Activated T-cell treated with anti-CD3 and anti-CD28 coated beads for 4 hours (primary cell): ENCODE results near the gene KLHL6.
"Not testable (repeated sequence)": the region's sequence is repeated elsewhere in the genome, so short reads cannot be mapped to it uniquely, and the experiment has no call there.

Experiments used
- DNase-seq: peaks from one replicate; pipeline ENCODE4 v3.0.0-alpha.2; 2020

KLHL6 gene

GRCh38 chr3:183555541-183556081, at the start of gene KLHL6:
Gene KLHL6, minus strand, starts transcription at chr3:183555706. Its CDS starts 53 bp downstream, at chr3:183555653.
- peak; percentile 46 for DNase-seq

DNA sequence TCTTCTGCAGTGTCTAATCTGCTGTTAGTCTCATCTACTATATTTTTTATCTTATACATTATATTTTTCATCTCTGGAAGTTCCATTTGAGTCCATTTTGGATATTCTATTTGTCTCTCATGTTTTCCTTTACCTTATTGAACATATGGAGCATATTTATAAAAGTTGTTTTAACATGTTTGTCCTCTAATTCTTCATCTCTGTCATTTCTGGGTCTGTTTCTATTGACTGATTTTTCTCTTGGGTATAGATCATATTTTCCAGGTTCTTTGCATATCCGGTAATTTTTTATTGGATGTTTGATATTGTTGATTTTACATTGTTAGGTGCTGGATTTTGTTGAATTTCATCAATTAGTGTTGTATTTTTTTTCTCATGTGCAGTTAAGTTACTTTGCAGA, 42.5 kb upstream of the KLHL6 start:
- no peak for DNase-seq

GRCh38 chr3:183594636-183595035, 39.1 kb upstream of the KLHL6 start:
- DNase-seq, result no peak

DNA sequence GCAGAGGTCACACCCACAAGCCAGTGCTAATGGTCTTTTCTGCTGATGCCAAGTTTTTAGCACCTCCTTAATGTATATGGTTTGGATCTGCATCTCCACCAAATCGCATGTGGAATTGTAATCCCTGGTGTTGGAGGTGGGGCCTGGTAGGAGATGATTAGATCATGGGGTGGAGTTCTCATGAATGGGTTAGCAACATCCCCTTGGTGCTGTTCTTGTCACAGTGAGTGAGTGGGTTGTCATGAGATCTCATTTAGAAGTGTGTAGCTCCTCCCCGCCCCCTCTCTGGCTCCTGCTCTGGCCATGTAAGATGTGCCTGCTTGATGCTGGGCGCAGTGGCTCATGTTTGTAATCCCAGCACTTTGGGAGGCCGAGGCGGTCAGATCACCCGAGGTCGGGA, 37.3 kb upstream of the KLHL6 start:
- DNase-seq, result no peak

DNA sequence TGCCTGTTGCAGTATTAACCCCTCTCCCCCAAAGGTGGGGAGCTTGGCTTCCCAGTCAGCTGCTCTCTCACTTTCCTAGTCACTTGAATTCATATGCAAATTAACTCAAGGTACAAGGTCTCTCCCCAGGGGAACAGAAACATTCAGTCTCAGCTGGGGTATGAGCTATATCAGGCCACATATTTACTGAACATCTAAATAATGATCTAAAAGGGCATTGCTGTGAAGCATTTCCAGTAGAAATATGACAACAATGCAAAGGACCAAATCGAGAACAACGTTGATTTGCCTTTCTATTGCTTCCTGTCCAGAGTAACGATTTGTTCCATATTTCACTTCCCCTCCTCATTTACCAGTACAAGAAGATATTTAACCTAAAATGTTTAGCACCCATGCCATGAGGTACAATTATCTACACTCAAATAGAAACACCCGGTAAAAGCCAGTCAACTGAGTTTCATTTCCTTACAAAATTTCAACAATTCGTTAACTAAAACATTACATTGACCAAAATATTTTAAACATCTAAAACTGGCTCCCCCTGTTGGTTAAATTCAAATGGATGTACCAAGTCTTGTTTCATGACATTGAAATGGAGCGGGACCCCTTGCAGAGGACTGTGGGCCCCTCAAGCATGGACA, 36.5 kb upstream of the KLHL6 start:
- no peak for DNase-seq

DNA sequence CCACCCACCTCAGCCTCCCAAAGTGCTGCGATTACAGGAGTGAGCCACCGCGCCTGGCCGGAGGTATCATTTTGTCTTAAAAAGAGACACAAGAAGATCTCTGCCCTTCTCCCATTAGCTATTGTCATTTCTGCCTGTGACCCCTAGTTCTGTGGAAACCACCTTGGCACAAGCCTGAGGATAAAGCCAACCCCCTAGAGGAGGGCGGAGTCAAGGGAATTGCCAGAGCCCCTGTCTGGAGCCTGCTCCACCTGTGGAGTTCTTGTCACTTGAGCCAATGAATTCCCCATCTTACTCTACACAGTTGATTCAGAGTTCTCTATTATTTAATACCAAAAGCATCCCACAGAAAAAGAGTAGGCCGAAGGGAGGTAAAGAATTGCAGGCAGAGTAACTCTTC, 34.9 kb upstream of the KLHL6 start:
- no peak for DNase-seq

DNA sequence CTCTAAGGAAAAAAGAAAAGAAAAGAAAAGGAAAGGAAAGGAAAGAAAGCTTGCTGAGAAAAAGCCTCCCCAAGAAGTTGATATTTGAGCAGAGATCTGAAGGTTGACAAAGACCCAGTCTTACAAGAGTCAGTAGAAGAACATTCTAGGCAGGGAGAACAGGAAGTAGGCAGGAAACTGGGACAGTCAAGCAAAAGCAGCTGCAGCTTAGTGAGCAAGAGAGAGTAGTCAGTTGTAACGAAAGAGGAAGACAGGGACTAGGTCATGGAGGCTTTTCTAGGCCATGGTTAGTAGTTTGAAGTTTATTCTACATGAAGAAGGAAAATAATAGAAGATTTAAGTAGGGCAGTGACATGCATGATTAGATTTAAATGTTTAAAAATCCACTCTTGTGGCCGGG, 31.8 kb upstream of the KLHL6 start:
- no peak for DNase-seq

GRCh38 chr3:183586477-183586876, 31.0 kb upstream of the KLHL6 start:
- no peak for DNase-seq

DNA sequence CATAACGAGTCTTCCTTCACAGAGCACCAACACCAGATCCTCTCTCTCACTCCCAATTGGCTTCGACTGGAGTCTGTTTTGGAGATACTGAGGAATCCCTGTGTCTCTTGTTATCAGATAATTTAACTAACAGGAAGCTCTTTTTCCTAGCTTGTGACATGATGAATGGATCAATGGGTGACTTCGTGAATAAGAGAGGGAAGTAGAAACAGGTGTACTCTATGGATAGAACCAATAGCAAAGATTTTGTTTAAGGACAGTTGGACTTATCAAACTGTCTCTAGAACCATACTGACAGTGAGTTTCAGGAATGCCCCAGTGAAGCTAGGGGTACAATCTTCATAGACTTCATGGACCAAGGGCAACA, 29.4 kb upstream of the KLHL6 start:
- DNase-seq, result no peak

GRCh38 chr3:183584246-183584913, 28.9 kb upstream of the KLHL6 start:
- DNase-seq, result no peak

DNA sequence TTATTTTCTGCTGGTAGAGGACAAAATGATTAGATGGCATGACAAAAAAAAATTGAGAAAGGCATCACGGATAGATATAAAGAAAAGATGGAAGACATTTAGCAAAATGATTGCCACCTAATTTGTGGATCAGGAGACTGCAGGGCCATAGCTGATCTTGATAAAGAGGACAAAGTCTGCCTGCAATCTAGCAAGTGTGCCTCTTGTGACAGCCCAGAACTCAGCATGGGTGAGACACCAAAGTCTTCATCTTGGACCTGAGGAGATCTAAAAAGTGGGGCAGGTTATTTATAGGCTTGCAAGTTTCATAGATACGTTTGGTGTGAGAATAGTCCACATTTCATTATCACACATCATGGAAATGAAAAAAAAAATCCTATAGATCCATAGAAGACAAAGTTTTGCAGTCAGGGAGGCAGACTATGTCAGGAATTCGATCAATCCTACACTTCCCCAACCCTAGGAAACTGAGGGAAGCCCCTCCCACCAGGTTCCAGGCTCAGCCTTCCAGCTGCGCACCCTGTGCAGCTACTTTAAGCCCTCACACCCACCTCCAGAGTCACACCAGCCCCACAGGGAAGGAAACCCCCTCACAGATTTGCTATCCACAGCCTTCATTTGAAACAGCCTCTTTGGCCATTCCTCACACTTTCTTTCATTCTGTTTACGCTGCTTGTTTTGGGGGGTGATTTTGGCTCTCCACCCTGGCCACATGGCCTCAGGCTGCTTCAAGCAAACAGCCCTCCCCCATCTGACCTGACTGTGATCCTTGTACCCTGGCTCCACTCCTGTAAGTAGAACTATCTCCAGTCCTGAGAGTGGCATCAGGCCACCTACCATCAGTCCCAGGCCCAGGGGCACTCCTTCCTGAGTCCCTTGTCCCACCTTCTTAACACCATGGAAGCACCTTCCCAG, 28.1 kb upstream of the KLHL6 start:
- DNase-seq, result no peak

DNA sequence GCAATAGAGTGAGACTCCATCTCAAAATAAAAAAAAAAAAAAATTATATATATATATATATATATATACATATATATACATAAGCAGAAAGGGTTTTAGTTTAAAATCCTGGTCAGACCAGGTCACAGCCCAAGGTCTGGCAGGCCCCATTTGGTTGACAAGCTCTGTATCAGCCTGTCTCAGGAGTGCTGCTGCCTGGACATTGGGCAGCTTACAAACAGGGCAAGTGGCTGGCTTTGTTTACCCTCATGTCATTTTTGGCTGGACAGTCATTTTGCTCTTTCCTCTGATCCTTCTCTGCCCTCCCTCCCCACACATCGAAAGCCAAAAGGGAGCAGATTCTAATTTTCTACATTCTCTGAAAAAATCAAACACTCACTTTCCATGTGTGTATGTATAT, 26.7 kb upstream of the KLHL6 start:
- no peak for DNase-seq

- no peak for DNase-seq
Measured at GRCh38 chr3:183581496-183582155, 26.1 kb upstream of the KLHL6 start.

- no peak for DNase-seq
Measured at GRCh38 chr3:183579967-183580900, 24.7 kb upstream of the KLHL6 start.

DNA sequence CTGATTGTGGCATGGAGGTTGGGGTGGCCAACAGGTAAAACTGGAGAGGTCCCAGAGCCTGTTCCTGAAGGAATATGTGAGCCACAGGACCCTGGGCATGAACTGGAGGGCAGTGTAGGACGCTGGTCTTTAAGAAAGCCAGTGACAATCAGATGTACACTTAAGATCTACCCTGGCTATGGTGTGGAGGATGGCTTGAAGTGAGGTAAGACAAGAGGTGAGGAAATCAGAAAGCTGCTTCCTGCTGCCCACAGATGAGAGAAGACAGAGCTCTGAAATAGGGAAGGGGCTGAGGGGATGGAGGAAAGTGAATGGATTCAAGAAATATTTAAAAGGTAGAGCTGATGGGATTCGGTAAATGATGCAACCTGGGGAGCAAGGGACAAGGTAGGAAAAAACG, 22.7 kb upstream of the KLHL6 start:
- DNase-seq, result no peak

GRCh38 chr3:183577346-183577745, 21.8 kb upstream of the KLHL6 start:
- no peak for DNase-seq

GRCh38 chr3:183576487-183577107, 21.1 kb upstream of the KLHL6 start:
- DNase-seq, result no peak

GRCh38 chr3:183572935-183573334, 17.4 kb upstream of the KLHL6 start:
- no peak for DNase-seq

- not testable (repeated sequence) for DNase-seq
Measured at GRCh38 chr3:183570191-183570590, 14.7 kb upstream of the KLHL6 start.

DNA sequence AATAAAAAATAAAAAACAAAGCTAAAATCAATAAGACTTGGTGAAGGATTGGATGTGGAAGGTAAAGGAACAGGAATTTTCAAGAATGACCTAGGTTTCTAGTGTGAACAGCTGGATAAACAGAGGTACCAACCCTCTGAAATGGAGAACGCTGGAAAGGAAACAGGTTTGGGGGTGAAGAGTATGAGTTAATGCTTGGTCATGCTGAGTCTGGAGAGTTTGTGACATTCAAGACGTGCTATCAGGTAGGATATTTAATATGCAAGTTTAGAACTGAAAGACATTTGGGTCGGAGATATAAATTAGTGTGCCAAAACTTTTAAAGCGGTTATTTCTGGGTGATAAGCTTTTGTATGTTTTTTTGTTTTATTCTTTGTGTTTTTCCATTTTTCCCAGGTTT, 11.4 kb upstream of the KLHL6 start:
- no peak for DNase-seq

GRCh38 chr3:183564046-183564445, 8.5 kb upstream of the KLHL6 start:
- DNase-seq, result no peak

GRCh38 chr3:183563536-183563874, 8.0 kb upstream of the KLHL6 start:
- no peak for DNase-seq
